Stromal cell of bone marrow (primary cell): ENCODE results near the gene TMOD1.

Source experiments
- DNase-seq: peaks from one replicate; pipeline ENCODE4 v3.0.0-alpha.2; 2012; ENCODE audit warnings: low read depth

TMOD1 gene

GRCh38 chr9:97635026-97635425 lies 133.6 kb downstream of the TMOD1 start:
- DNase-seq, result no peak

GRCh38 chr9:97636903-97637302 lies 135.4 kb downstream of the TMOD1 start:
- DNase-seq, result no peak

- DNase-seq, result no peak
Observed at GRCh38 chr9:97638666-97639065, 137.2 kb downstream of the TMOD1 start.

DNA sequence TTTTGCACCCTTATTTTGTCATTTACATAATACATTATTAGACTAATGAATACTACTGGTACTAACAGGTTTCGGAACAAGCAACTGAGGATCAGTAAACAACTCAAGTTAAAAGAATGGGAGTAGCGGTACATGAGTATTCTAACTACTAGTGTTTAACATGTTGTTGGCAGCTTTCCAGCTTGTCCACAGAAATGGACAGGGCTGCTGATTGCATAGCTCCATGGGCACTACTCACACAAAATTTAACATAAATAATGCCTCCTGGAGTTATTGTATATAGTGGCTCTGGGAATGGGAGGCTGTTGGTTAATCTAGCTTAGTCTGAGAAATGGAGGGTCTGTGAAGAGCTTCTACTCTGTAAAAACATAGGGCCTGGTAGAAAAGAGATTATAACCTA lies 138.9 kb downstream of the TMOD1 start:
- DNase-seq, result no peak

- no peak for DNase-seq
Observed at GRCh38 chr9:97645720-97646119, 144.3 kb downstream of the TMOD1 start.

DNA sequence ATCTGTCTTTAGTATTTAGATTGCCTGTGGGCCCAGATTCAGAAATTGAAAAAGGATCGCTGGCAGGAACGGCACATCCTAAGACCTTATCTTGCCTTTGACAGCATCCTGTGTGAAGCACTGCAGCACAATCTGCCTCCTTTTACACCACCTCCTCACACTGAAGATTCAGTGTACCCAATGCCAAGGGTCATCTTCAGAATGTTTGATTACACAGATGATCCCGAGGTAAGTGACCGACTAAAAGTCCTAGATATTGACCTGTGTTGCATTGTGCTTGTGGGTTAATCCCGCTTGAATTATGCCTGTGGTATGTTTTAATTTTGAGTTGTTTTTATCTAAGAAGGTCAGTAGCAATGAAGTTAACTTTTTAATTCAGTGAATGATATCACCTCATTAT lies 146.5 kb downstream of the TMOD1 start:
- DNase-seq, result no peak
